GM12864 (cell line): Measurements from ENCODE around the gene FBN1.

ENCODE experiments used
- DNase-seq: peaks from one replicate; pipeline ENCODE4 v3.0.0-alpha.2; 2011; ENCODE audit warnings: low read depth
- H3K4me3 ChIP-seq: 2 replicates; pipeline ENCODE4 v1.5.1; 2011; ENCODE audit warnings: mild to moderate bottlenecking, low read depth, low read length, control low read depth
- TF ChIP-seq, protein P1 (sequence below): IDR thresholded peaks from 2 replicates; pipeline ENCODE4 v1.5.1; 2011; ENCODE audit warnings: low read depth, mild to moderate bottlenecking, moderate library complexity, low read length, control low read depth, inconsistent platforms; ENCODE audit errors: missing control alignments

Gene FBN1

DNA sequence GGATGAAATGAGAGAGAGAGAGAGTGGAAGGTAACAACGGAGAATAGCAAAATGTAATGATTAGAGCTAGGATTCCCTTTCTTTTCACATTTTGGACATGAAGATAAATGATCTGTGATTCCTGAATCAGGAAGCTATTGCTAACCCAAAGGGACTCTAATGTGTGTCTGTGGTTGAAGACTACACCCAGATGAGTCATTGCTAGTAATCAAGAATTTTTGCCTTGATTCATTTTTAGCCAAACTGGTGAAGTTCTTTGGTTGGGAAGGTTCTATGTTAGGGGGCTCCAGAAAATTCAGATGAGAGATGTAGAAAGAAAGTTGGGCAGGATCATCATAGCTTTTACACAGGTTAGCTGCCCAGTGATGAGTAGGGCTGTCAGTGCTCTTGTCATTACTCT is 197.9 kb downstream of the FBN1 start:
- no peak for DNase-seq
- H3K4me3 ChIP-seq, result no peak overlapping the region

DNA sequence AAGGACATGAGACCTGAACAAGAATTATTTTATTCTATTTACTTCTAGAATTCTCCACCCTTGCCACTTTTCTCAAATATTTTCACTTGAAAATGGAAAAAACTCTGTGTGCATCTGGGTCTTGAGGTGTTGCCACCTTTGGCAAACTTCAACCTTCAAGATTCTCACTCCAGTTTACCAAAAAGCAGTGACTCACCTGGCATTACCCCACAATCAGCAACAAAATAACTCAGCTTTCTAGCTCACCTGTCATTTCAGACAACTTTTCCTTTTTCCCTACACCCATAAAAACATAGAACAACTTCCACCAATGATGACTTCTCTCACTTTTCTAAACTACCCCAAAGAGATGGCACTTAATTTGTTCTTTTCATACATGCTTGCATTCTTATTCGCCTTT is 198.5 kb downstream of the FBN1 start:
- TF ChIP-seq, protein P1, sequence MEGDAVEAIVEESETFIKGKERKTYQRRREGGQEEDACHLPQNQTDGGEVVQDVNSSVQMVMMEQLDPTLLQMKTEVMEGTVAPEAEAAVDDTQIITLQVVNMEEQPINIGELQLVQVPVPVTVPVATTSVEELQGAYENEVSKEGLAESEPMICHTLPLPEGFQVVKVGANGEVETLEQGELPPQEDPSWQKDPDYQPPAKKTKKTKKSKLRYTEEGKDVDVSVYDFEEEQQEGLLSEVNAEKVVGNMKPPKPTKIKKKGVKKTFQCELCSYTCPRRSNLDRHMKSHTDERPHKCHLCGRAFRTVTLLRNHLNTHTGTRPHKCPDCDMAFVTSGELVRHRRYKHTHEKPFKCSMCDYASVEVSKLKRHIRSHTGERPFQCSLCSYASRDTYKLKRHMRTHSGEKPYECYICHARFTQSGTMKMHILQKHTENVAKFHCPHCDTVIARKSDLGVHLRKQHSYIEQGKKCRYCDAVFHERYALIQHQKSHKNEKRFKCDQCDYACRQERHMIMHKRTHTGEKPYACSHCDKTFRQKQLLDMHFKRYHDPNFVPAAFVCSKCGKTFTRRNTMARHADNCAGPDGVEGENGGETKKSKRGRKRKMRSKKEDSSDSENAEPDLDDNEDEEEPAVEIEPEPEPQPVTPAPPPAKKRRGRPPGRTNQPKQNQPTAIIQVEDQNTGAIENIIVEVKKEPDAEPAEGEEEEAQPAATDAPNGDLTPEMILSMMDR, result no peak
- DNase-seq, result no peak
- H3K4me3 ChIP-seq, result no peak overlapping the region

More for the DNA sequence above, 197.9 kb downstream of the FBN1 start:
- TF ChIP-seq, protein P1, result no peak

DNA sequence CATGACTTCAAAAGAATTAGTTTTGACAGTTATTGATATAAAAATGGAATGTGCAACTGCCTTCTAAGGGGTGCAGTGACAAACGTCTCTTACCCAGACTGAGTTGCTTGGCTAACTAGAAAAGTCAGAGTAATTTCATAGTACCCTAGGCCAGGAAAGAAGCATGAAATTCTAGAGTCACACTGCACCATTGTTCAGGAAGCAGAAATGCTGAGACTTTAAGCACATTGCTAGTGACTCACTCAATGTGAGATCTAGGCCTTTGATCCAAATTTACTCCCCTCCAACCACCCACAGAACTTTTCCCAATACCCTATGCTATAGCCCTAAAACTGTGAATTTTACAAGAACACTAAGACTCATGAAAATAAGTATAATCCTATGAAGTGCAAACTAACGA is 203.5 kb downstream of the FBN1 start:
- DNase-seq, result no peak
- TF ChIP-seq, protein P1, result no peak
- no peak overlapping the region for H3K4me3 ChIP-seq

DNA sequence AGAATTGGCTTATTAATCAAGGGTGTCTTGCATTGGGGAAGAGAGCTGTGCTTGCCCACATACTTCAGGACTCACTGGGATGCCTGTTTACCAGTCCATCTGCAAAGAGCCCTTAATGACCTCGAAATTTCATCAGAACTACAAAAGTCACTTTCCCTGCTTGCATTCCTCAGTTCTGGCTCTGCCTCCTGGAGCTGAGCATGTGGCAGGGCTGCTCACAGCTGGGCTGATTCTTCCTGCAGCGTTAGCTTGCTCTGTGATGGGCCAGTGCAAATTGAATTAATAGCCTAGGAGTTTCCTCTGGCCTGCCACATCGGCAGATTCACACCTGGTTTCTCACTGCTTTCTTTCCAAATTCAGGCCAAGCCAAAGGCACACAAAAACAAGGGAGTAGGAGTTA is 205.4 kb downstream of the FBN1 start:
- TF ChIP-seq, protein P1, result no peak
- DNase-seq, result no peak
- no peak overlapping the region for H3K4me3 ChIP-seq

DNA sequence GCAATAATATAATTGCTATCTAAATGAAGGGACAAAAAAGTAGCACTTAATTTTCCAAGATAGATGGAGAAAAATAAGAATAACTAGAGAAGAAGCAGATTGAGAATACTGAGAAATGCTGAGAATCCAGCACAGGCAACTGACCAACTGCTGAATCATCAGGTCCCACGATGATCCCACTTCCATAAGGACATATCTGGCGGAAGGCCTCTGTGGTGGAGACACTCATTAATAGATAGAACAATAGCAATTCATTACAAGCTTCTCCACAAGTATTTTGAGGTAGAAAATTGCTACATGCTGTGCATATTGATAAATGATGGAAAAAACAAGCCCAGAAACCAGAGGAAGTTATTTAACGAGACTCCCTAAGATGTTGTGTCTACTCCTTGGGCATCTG is 208.3 kb downstream of the FBN1 start:
- TF ChIP-seq, protein P1, result no peak
- DNase-seq, result no peak

DNA sequence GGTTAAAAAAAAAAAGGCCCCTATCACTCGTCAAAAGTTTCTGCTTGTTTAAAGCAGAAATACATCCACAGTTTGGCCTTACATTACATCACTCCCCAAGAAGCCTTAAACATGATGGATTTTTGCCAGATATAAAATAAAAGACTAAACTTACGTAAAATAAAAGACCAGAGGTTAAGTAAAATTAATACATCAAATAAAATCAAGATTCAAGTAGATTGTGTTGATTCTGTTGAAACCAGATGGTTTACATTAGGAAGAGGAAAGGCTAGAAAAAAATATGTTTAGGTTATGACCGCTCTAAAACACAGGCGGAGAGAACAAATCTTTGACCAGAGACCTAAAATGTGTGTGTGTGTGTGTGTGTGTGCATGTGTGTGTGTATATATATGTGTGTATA is 210.2 kb downstream of the FBN1 start:
- TF ChIP-seq, protein P1, result no peak
- DNase-seq, result no peak
- no peak overlapping the region for H3K4me3 ChIP-seq

More for the DNA sequence above, 208.3 kb downstream of the FBN1 start:
- no peak overlapping the region for H3K4me3 ChIP-seq

DNA sequence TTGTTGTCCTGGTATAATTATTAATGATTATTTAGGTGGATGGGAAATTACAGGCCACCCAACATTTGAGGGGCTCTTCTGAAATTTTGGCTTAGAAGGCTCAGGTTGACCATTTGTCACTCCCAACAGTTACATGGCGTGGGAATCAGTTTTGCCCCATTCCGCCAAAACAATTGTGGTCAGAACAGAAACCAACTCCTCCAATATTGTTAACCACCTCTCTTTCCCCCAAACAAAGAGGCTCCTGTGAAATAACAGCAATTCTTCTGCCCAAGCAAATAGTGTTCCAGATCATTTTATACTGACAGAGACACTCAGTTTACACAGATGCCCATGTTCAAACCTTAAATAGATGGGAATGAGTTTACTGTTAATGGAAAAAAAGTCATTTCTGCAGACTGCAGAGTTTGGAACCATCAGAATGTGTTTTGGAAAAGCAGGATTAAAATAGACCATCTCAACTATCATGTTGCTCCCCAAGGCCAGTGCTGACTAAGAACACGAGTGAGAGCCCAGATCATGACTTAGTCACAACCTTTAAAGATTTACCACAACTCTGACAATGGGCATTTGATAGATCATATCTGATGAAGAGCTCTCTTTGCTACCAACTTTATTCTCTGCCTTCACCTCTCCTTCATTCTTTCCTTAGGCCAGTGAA is 212.2 kb downstream of the FBN1 start:
- no peak for DNase-seq
- TF ChIP-seq, protein P1, result no peak
- H3K4me3 ChIP-seq, result no peak overlapping the region
